Anterior cingulate cortex (tissue), 58 donors: Measurements from ENCODE around the gene PCNX3.
A peak's percentile ranks its signal among the peaks of the same experiment; 100 is the strongest.
"Not testable (repeated sequence)": the region's sequence is repeated elsewhere in the genome, so short reads cannot be mapped to it uniquely, and the experiment has no call there.

Source experiments
- DNase-seq, 58 donors: peaks; one replicate each; lab custom pipeline; 2025; lab: John Stamatoyannopoulos, UW

The PCNX3 gene

GRCh38 chr11:65636108-65637031, 20.8 kb downstream of the PCNX3 start:
- DNase-seq, result no peak

- DNase-seq, result no peak
Observed at GRCh38 chr11:65637032-65637557, 21.5 kb downstream of the PCNX3 start.

- DNase-seq, result peak in 49 of 58 donors; percentile 5 to 69 (median 42)
Observed at GRCh38 chr11:65637794-65638419, 22.3 kb downstream of the PCNX3 start, which contains the start of gene SIPA1. Gene SIPA1 (plus strand): TSS chr11:65638101. CDS start chr11:65640922, 2,821 bp downstream.

- not testable (repeated sequence) for DNase-seq
Observed at GRCh38 chr11:65639228-65639597, 23.6 kb downstream of the PCNX3 start.

GRCh38 chr11:65639623-65640482, 24.3 kb downstream of the PCNX3 start:
- peak in 20 of 58 donors; percentile 13 to 73 (median 48) for DNase-seq

GRCh38 chr11:65640483-65641296, 25.1 kb downstream of the PCNX3 start:
- peak in 37 of 58 donors; percentile 10 to 73 (median 46) for DNase-seq

- no peak for DNase-seq
Observed at GRCh38 chr11:65641297-65642013, 25.9 kb downstream of the PCNX3 start.

GRCh38 chr11:65642014-65642671, 26.6 kb downstream of the PCNX3 start:
- DNase-seq, result peak in 1 of 58 donors; percentile 20

- no peak for DNase-seq
Observed at GRCh38 chr11:65643971-65644370, 28.4 kb downstream of the PCNX3 start.

- DNase-seq, result no peak
Observed at GRCh38 chr11:65644837-65645236, 29.3 kb downstream of the PCNX3 start.

- no peak for DNase-seq
Observed at GRCh38 chr11:65645710-65646109, 30.1 kb downstream of the PCNX3 start.

GRCh38 chr11:65646288-65646957, 30.8 kb downstream of the PCNX3 start:
- no peak for DNase-seq

GRCh38 chr11:65646958-65647701, 31.6 kb downstream of the PCNX3 start:
- peak in 25 of 58 donors; percentile 3 to 67 (median 34) for DNase-seq

GRCh38 chr11:65648997-65649493, 33.5 kb downstream of the PCNX3 start:
- DNase-seq, result peak in 5 of 58 donors; percentile 12 to 45 (median 21)

GRCh38 chr11:65649656-65650546, 34.3 kb downstream of the PCNX3 start:
- DNase-seq, result no peak
